Breast epithelium (tissue), 4 donors: ENCODE data around the gene IQCE. TPM values are rescaled to one million over a fixed set of nuclear protein-coding genes. Genes with fewer than 3 reads are reported as not detected.

Source experiments
- DNase-seq, 2 donors: peaks; one replicate each; pipeline ENCODE4 v3.0.0-alpha.2; 2019; ENCODE audit warnings: low spot score in 2 of 2
- H3K27ac ChIP-seq, 2 donors: fragments of 200-600 bp; sonication (generic) in 1 of 2; one replicate each; pipeline ENCODE4 v1.5.1; 2016 to 2019; ENCODE audit warnings: mild to moderate bottlenecking in 1 of 2
- H3K27me3 ChIP-seq, 2 donors: fragments of 200-600 bp; sonication (generic) in 1 of 2; one replicate each; pipeline versions ENCODE4 v1.5.1 to v1.6.0; 2017 to 2019; ENCODE audit warnings: control low read depth in 1 of 2, mild to moderate bottlenecking in 1 of 2
- H3K36me3 ChIP-seq: fragments of 200-600 bp; one replicate; pipeline ENCODE4 v1.5.1; 2019
- H3K4me1 ChIP-seq, 2 donors: fragments of 200-600 bp; sonication (generic); one replicate each; pipeline ENCODE4 v1.5.1; 2016 to 2019; ENCODE audit warnings: control low read depth in 1 of 2
- H3K4me3 ChIP-seq, 3 donors: fragments of 200-600 bp; sonication (generic); 1 replicate in 2 of 3; 2 replicates in 1 of 3; pipeline ENCODE4 v1.5.1; 2016 to 2019; ENCODE audit warnings: mild to moderate bottlenecking in 3 of 3, moderate library complexity in 2 of 3
- H3K9me3 ChIP-seq, 2 donors: fragments of 200-600 bp; sonication (generic) in 1 of 2; one replicate each; pipeline ENCODE4 v1.5.1; 2016 to 2019; ENCODE audit warnings: control low read depth in 1 of 2
- POLR2A ChIP-seq: fragments of 450-650 bp; IDR thresholded peaks from one replicate; pipeline ENCODE4 v1.6.1; 2016; ENCODE audit warnings: antibody characterized with exemption, mild to moderate bottlenecking, moderate library complexity
- POLR2AphosphoS5 ChIP-seq, 3 donors: sonication (generic); formaldehyde crosslinking; IDR thresholded peaks; one replicate each; pipeline ENCODE4 v1.6.1; 2017; ENCODE audit warnings: antibody characterized with exemption in 3 of 3
- intact Hi-C: fragments of 100-400 bp; cut with DNase I; formaldehyde crosslinking; loops from one replicate; pipeline ENCODE4 v1.15.1; 2023; ENCODE audit warnings: low total_unique reads
- total RNA-seq, 3 donors: library from RNA; depleted of rRNA; stranded (reverse); fragments of >200 nt; gene quantifications; one replicate each; pipeline ENCODE4 v1.1.0, GENCODE V29; 2016
- TF ChIP-seq, protein P1 (sequence below), 3 donors: fragments of 450-650 bp; IDR thresholded peaks; one replicate each; pipeline ENCODE4 v1.5.1; 2016 to 2017; ENCODE audit warnings: antibody characterized with exemption in 3 of 3, mild to moderate bottlenecking in 3 of 3, moderate library complexity in 3 of 3

IQCE gene
- total RNA-seq, 3 donors from 2014 or later, result 13.4 to 22.7 (median 13.8) TPM

DNA sequence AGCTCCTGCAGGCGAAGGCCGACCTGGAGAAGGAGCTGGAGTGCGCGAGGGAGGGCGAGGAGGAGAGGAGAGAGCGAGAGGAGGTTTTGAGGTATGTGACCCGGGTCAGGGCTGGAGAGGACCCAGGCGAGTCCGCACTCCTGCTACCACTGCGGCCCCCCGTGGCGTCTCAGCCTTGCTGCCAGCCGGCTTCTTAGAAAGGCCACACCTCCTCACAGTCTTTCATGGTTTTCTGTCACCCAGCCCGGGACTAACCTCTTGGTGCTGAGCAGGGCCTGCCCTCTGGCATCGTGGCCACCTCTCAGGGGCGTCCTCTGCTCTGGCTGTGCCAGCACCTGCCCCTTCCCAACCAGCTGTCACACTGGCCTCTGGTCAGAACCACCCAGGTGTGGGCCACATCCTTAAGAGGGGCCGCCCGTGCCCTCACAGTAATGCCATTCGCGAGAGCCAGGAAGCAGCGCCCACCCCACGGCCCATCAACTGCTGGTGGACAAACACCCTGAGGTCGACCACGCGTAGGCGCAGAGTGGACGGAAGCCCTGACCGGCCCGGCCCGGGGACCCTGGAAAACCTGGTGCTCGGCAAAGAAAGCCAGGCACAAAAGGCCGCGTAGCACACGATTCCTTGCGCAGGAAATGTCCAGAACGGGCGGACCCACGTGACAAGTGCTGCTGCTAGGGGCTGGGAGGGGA is 34.4 kb downstream of the IQCE start:
- TF ChIP-seq, protein P1, sequence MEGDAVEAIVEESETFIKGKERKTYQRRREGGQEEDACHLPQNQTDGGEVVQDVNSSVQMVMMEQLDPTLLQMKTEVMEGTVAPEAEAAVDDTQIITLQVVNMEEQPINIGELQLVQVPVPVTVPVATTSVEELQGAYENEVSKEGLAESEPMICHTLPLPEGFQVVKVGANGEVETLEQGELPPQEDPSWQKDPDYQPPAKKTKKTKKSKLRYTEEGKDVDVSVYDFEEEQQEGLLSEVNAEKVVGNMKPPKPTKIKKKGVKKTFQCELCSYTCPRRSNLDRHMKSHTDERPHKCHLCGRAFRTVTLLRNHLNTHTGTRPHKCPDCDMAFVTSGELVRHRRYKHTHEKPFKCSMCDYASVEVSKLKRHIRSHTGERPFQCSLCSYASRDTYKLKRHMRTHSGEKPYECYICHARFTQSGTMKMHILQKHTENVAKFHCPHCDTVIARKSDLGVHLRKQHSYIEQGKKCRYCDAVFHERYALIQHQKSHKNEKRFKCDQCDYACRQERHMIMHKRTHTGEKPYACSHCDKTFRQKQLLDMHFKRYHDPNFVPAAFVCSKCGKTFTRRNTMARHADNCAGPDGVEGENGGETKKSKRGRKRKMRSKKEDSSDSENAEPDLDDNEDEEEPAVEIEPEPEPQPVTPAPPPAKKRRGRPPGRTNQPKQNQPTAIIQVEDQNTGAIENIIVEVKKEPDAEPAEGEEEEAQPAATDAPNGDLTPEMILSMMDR (IDR thresholded peaks at IDR 0.05), result no peak
- TF ChIP-seq POLR2A (no peak), POLR2AphosphoS5 (IDR thresholded peaks at IDR 0.05) (no peak)
- no peak for DNase-seq
- Histone ChIP-seq H3K4me1 (no peaks in the 10 kb centered on the region), H3K4me3 (no peak overlapping the region), H3K27ac (no peak overlapping the region), H3K36me3 (peaks cover 3% of the 10 kb centered on the region), H3K27me3 (no peaks in the 10 kb centered on the region), H3K9me3 (no peaks in the 10 kb centered on the region)
- intact Hi-C loops, result no loop called here

DNA sequence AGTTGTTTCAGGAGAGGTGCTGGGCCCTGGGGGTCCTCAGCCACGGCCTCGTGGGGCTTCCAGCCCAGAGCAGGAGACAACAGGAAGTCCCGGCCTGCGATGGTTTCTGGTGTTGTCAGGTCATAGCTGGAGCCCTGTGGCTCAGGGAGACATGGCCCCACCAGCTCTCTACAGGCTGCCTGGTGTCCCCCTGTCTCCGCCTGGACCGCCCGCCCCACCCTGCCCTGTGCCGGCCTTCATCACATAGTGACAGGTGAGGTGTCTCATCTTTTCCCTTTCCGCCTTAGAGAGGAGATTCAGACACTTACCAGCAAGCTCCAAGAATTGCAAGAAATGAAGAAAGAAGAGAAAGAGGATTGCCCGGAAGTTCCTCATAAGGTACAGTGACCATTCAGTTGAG is 35.8 kb downstream of the IQCE start:
- DNase-seq, result no peak
- Histone ChIP-seq H3K4me1 (no peaks in the 10 kb centered on the region), H3K36me3 (peaks cover 8% of the 10 kb centered on the region), H3K27me3 (no peaks in the 10 kb centered on the region), H3K27ac (no peak overlapping the region), H3K4me3 (no peak overlapping the region), H3K9me3 (no peaks in the 10 kb centered on the region)
- no peak for TF ChIP-seq POLR2AphosphoS5 (IDR thresholded peaks at IDR 0.05)
- TF ChIP-seq, protein P1 (IDR thresholded peaks at IDR 0.05), result no peak
- no peak for TF ChIP-seq POLR2A
- intact Hi-C loops, result no loop called here

DNA sequence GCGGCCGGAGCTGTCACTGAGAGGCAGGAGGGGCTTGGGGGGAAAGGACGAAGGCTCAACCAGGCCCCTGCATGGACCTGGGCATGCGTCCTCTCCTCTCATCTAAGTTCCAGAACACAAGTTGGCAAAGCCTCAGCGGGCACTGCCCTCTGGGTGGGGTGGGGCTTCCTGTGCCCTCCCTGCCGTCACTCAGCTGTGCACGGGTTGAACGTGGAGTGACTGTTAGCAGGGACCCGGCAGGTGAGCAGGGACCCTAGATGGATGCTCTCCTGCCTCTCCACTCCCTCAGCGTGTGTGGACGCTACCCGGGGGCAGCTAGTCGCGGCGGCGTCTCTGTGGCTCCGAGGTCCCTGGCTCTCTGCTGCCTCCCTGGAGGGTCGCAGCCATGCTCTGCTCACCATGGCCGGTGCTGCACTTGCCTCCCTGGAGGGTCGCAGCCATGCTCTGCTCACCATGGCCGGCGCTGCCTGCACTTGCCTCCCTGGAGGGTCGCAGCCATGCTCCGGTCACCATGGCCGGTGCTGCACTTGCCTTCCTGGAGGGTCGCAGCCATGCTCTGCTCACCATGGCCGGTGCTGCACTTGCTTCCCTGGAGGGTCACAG is 36.6 kb downstream of the IQCE start:
- intact Hi-C loops, result no loop called here
- H3K27me3 ChIP-seq, result no peaks in the 10 kb centered on the region
- no peak overlapping the region for H3K27ac ChIP-seq
- TF ChIP-seq POLR2AphosphoS5 (IDR thresholded peaks at IDR 0.05) (no peak), POLR2A (no peak)
- TF ChIP-seq, protein P1 (IDR thresholded peaks at IDR 0.05), result no peak
- no peak overlapping the region for H3K4me3 ChIP-seq
- DNase-seq, result no peak
- no peaks in the 10 kb centered on the region for H3K9me3 ChIP-seq
- peaks cover 8% of the 10 kb centered on the region for H3K36me3 ChIP-seq
- no peaks in the 10 kb centered on the region for H3K4me1 ChIP-seq

DNA sequence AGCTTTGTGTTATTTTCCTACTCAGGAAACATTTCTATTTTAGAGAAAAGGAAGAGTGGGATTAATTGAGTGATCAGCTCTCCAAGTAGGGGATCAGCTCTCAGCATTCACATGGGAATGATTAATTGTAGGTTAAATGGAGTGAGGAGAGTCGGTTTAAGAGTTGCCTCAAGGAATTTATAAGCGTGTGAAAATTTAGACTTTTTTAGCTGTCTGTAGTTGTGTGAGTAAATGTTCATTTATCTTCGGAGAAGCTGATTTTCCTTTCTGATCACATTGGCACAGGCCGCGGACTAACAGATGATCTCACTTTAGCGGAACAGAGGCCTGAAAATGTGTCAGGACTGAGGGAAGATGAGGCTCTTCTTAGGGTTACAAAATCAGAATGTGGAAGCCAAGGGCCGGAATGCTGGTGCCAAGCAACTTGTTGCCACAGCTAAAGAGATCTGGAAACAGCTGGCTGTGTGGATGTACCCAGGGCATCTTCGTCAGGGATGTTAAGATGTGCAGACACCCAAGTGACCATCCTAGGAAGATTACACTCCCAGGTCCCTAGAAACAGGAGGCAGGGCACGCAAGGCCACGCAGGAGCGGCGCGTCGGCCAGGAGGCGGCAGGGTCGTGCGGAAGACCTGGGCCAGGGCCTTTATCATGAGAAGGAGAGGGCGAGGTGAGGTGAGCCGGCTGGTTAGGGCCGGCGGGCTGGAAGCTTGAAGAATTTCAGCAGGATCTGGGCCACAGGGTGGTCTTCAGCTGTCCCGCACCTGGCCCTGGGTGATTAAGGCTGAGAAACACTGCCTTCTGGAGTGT is 37.9 kb downstream of the IQCE start:
- Histone ChIP-seq H3K27me3 (no peaks in the 10 kb centered on the region), H3K36me3 (peaks cover 8% of the 10 kb centered on the region), H3K27ac (no peak overlapping the region), H3K4me1 (no peaks in the 10 kb centered on the region), H3K4me3 (no peak overlapping the region), H3K9me3 (no peaks in the 10 kb centered on the region)
- TF ChIP-seq POLR2A (no peak), POLR2AphosphoS5 (IDR thresholded peaks at IDR 0.05) (no peak)
- TF ChIP-seq, protein P1 (IDR thresholded peaks at IDR 0.05), result no peak
- intact Hi-C loops, result no loop called here
- DNase-seq, result no peak

DNA sequence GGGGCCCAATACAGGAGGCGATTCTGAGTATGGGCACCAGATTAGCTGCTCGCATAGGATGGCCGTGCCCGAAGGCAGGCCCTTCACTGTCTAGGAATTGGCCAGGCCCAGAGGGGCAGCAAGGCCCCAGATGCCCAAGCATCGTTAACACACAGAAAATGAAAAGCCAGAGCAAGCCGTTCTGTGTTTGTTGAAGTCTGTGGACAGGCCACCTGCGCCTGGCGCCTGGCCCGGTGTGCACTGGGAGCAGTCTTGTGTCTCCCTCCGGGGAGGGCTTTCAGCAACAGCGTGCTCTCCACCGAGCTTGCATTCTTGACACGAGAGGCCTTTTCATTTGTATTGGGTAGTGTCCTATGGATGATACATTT is 38.5 kb downstream of the IQCE start:
- peaks cover 8% of the 10 kb centered on the region for H3K36me3 ChIP-seq
- no peaks in the 10 kb centered on the region for H3K4me1 ChIP-seq
- H3K9me3 ChIP-seq, result no peaks in the 10 kb centered on the region
- no peak overlapping the region for H3K27ac ChIP-seq
- intact Hi-C loops, result no loop called here
- TF ChIP-seq POLR2AphosphoS5 (IDR thresholded peaks at IDR 0.05), result no peak
- TF ChIP-seq, protein P1 (IDR thresholded peaks at IDR 0.05), result no peak
- TF ChIP-seq POLR2A, result no peak
- H3K4me3 ChIP-seq, result no peak overlapping the region
- no peak for DNase-seq
- H3K27me3 ChIP-seq, result no peaks in the 10 kb centered on the region
